HCT116 (cell line): ENCODE results near the gene CASR. TPM values are rescaled to one million over a fixed set of nuclear protein-coding genes. Genes with fewer than 3 reads are reported as not detected.

Experiments used
- ATAC-seq: fragments of 200-7000 bp; cut with Tn5 transposase; 2 replicates; pipeline ENCODE4 v1.9.1; 2020; ENCODE audit warnings: mild to moderate bottlenecking, moderate library complexity
- BruUV-seq: library from RNA; stranded (reverse); fragments of 400-500 nt; replicated peaks from 2 replicates; lab custom pipeline; 2021; lab: Mats Ljungman, UMichigan
- CTCF ChIA-PET: fragments of 300-600 bp; sonication (Branson Sonifier 250); formaldehyde crosslinking; loops from one replicate; lab custom pipeline; 2021; ENCODE audit warnings: antibody characterized with exemption; lab: Charles Lee
- POLR2A ChIA-PET: fragments of 300-600, 350-600 bp; sonication (Branson Sonifier 250); formaldehyde crosslinking; loops from one replicate; lab custom pipeline; 2021; ENCODE audit warnings: antibody characterized with exemption; lab: Charles Lee
- RAD21 ChIA-PET, 2 experiments: fragments of 300-600 bp; sonication (Branson Sonifier 250); formaldehyde crosslinking; loops; one replicate each; lab custom pipeline; 2023; ENCODE audit warnings: low total read pairs in 2 of 2; ENCODE audit not compliant: uncharacterized antibody in 2 of 2, unreplicated experiment in 2 of 2, low non-redundant PET in 1 of 2; lab: Charles Lee
- DNase-seq: peaks from one replicate; pipeline ENCODE4 v3.0.0-alpha.2; 2010; ENCODE audit warnings: low read depth, low spot score
- H2AFZ ChIP-seq: fragments of 200-600 bp; shearing (Covaris generic), sonication (generic); 2 replicates; pipeline ENCODE4 v1.6.1; 2017; ENCODE audit warnings: low read depth, mixed run types, mixed read lengths, antibody characterized with exemption, low read length; ENCODE audit not compliant: poor library complexity, severe bottlenecking
- H3K27ac ChIP-seq: 2 replicates; pipeline ENCODE4 v1.5.1; 2012; ENCODE audit warnings: low read depth, low read length
- H3K27me3 ChIP-seq: fragments of 200-600 bp; sonication (generic); 2 replicates; pipeline ENCODE4 v1.6.1; 2016; ENCODE audit warnings: mixed run types, low read length, mixed read lengths; ENCODE audit not compliant: insufficient read depth
- H3K36me3 ChIP-seq, 2 experiments: fragments of 200-500 bp in 1 of 2; fragments of 200-600 bp in 1 of 2; sonication (Bioruptor generic) in 1 of 2; sonication (generic) in 1 of 2; 2 replicates each; pipeline versions ENCODE4 v1.5.1 to v1.6.1; 2014 to 2016; ENCODE audit warnings: low read length in 2 of 2, inconsistent platforms in 1 of 2, mixed read lengths in 1 of 2, mixed run types in 1 of 2; ENCODE audit not compliant: insufficient read depth in 2 of 2, control insufficient read depth in 1 of 2
- H3K4me1 ChIP-seq, 2 experiments: fragments of 200-600 bp in 1 of 2; sonication (generic) in 1 of 2; 2 replicates each; pipeline versions ENCODE4 v1.5.1 to v1.6.1; 2012 to 2017; ENCODE audit warnings: low read length in 2 of 2, inconsistent platforms in 1 of 2, mild to moderate bottlenecking in 1 of 2, mixed read lengths in 1 of 2, mixed run types in 1 of 2, moderate library complexity in 1 of 2; ENCODE audit not compliant: insufficient read depth in 2 of 2, control insufficient read depth in 1 of 2
- H3K4me2 ChIP-seq: fragments of 200-600 bp; sonication (generic); 2 replicates; pipeline ENCODE4 v1.6.1; 2017; ENCODE audit warnings: mixed run types, low read length, mixed read lengths
- H3K4me3 ChIP-seq, 2 experiments: fragments of 200-600 bp in 1 of 2; sonication (generic) in 1 of 2; replicated peaks in 1 of 2; 2 replicates each; pipeline ENCODE4 v1.5.1; 2011 to 2016; ENCODE audit warnings: low read length in 2 of 2, control low read depth in 1 of 2, low read depth in 1 of 2, mild to moderate bottlenecking in 1 of 2, mixed read lengths in 1 of 2, mixed run types in 1 of 2
- H3K79me2 ChIP-seq: fragments of 200-600 bp; sonication (generic); 2 replicates; pipeline ENCODE4 v1.6.1; 2017; ENCODE audit warnings: mild to moderate bottlenecking, mixed run types, low read length, moderate library complexity, mixed read lengths; ENCODE audit not compliant: insufficient read depth
- H3K9ac ChIP-seq: fragments of 200-600 bp; sonication (generic); 2 replicates; pipeline ENCODE4 v1.6.1; 2016; ENCODE audit warnings: low read length, mixed read lengths
- H3K9me2 ChIP-seq: fragments of 200-600 bp; sonication (generic), shearing (Covaris generic); 2 replicates; pipeline ENCODE4 v1.6.1; 2017; ENCODE audit warnings: mixed run types, mild to moderate bottlenecking, moderate library complexity; ENCODE audit not compliant: insufficient read depth
- H3K9me3 ChIP-seq, 2 experiments: fragments of 200-500 bp in 1 of 2; fragments of 200-600 bp in 1 of 2; sonication (Bioruptor generic) in 1 of 2; sonication (generic) in 1 of 2; 2 replicates each; pipeline ENCODE4 v1.6.1; 2014 to 2017; ENCODE audit warnings: low read length in 2 of 2, mixed read lengths in 2 of 2, inconsistent platforms in 1 of 2, low read depth in 1 of 2, mild to moderate bottlenecking in 1 of 2, mixed run types in 1 of 2, moderate library complexity in 1 of 2; ENCODE audit not compliant: control insufficient read depth in 1 of 2, insufficient read depth in 1 of 2
- H4K20me1 ChIP-seq: fragments of 200-600 bp; sonication (generic), shearing (Covaris generic); 2 replicates; pipeline ENCODE4 v1.6.1; 2017; ENCODE audit warnings: mixed run types, mild to moderate bottlenecking, moderate library complexity; ENCODE audit not compliant: insufficient read depth
- CBX3 ChIP-seq: IDR thresholded peaks from 2 replicates; pipeline ENCODE4 v1.6.1; 2012; ENCODE audit warnings: low read depth
- CEBPB ChIP-seq: IDR thresholded peaks from 2 replicates; pipeline ENCODE4 v1.6.1; 2012; ENCODE audit warnings: low read depth
- EGR1 ChIP-seq: IDR thresholded peaks from 2 replicates; pipeline ENCODE4 v1.6.1; 2012; ENCODE audit warnings: low read depth
- ELF1 ChIP-seq: IDR thresholded peaks from 2 replicates; pipeline ENCODE4 v1.6.1; 2012; ENCODE audit warnings: low read depth, borderline replicate concordance
- JUND ChIP-seq: IDR thresholded peaks from 2 replicates; pipeline ENCODE4 v1.6.1; 2012
- POLR2A ChIP-seq: IDR thresholded peaks from 2 replicates; pipeline ENCODE4 v1.7.0; 2011; ENCODE audit warnings: borderline replicate concordance; ENCODE audit not compliant: insufficient read depth, insufficient read length; ENCODE audit errors: extremely low read depth
- POLR2AphosphoS5 ChIP-seq: IDR thresholded peaks from 2 replicates; pipeline ENCODE4 v1.6.1; 2011; ENCODE audit warnings: mild to moderate bottlenecking, low read depth, low read length, moderate library complexity
- RAD21 ChIP-seq: IDR thresholded peaks from 2 replicates; pipeline ENCODE4 v1.6.1; 2012; ENCODE audit warnings: low read depth, mild to moderate bottlenecking
- SP1 ChIP-seq: IDR thresholded peaks from 2 replicates; pipeline ENCODE4 v1.6.1; 2012; ENCODE audit warnings: low read depth
- SRF ChIP-seq: IDR thresholded peaks from 2 replicates; pipeline ENCODE4 v1.6.1; 2012; ENCODE audit warnings: low read depth
- TCF7L2 ChIP-seq: IDR thresholded peaks from 2 replicates; pipeline ENCODE4 v1.7.0; 2011; ENCODE audit warnings: borderline replicate concordance, inconsistent platforms; ENCODE audit not compliant: insufficient read depth, insufficient read length; ENCODE audit errors: extremely low read depth
- YY1 ChIP-seq: IDR thresholded peaks from 2 replicates; pipeline ENCODE4 v1.6.1; 2011; ENCODE audit warnings: low read length, low read depth, moderate library complexity, mild to moderate bottlenecking; ENCODE audit not compliant: insufficient replicate concordance; ENCODE audit errors: extremely low read depth
- ZFX ChIP-seq: fragments of 450-650 bp; IDR thresholded peaks from 2 replicates; pipeline ENCODE4 v1.6.1; 2017
- ZNF274 ChIP-seq: fragments of 200-500 bp; sonication (Bioruptor generic); IDR thresholded peaks from 2 replicates; pipeline ENCODE4 v1.6.1; 2014; ENCODE audit warnings: mild to moderate bottlenecking, low read depth, low read length, inconsistent platforms
- intact Hi-C: fragments of 100-400 bp; cut with micrococcal nuclease; formaldehyde crosslinking; loops from 2 replicates; pipeline ENCODE4 v1.10.0; 2022
- total RNA-seq: library from RNA; stranded (reverse); gene quantifications from one replicate; pipeline ENCODE4 v1.2.1, GENCODE V29; 2021; ENCODE audit not compliant: unreplicated experiment
- TF ChIP-seq, protein P1 (sequence below): IDR thresholded peaks from 2 replicates; pipeline ENCODE4 v1.6.1; 2012; ENCODE audit warnings: low read depth
- TF ChIP-seq, protein P2 (sequence below): IDR thresholded peaks from 2 replicates; pipeline ENCODE4 v1.6.1; 2012

CASR gene
- total RNA-seq, 1 experiment from 2014 or later, result not detected

DNA sequence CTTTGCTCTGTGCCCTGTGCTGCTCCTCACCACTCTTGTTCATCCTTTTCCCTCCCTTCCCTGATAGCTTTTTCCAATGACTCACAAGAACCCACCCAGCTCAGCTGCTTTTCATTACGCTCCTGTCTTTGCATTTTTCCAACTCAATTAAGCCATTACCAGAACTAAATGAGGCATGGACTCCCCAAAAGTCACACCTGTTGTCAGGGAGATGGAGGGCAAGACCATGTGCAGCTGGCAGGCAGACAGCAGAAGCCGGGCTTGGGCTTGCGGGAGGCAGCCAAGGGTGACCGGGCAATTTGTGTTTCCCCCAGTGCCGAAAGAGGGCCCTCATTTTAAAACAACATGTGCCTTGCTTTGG is 64.3 kb downstream of the CASR start (continued):
- TF ChIP-seq, protein P1, sequence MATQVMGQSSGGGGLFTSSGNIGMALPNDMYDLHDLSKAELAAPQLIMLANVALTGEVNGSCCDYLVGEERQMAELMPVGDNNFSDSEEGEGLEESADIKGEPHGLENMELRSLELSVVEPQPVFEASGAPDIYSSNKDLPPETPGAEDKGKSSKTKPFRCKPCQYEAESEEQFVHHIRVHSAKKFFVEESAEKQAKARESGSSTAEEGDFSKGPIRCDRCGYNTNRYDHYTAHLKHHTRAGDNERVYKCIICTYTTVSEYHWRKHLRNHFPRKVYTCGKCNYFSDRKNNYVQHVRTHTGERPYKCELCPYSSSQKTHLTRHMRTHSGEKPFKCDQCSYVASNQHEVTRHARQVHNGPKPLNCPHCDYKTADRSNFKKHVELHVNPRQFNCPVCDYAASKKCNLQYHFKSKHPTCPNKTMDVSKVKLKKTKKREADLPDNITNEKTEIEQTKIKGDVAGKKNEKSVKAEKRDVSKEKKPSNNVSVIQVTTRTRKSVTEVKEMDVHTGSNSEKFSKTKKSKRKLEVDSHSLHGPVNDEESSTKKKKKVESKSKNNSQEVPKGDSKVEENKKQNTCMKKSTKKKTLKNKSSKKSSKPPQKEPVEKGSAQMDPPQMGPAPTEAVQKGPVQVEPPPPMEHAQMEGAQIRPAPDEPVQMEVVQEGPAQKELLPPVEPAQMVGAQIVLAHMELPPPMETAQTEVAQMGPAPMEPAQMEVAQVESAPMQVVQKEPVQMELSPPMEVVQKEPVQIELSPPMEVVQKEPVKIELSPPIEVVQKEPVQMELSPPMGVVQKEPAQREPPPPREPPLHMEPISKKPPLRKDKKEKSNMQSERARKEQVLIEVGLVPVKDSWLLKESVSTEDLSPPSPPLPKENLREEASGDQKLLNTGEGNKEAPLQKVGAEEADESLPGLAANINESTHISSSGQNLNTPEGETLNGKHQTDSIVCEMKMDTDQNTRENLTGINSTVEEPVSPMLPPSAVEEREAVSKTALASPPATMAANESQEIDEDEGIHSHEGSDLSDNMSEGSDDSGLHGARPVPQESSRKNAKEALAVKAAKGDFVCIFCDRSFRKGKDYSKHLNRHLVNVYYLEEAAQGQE, result no peak

DNA sequence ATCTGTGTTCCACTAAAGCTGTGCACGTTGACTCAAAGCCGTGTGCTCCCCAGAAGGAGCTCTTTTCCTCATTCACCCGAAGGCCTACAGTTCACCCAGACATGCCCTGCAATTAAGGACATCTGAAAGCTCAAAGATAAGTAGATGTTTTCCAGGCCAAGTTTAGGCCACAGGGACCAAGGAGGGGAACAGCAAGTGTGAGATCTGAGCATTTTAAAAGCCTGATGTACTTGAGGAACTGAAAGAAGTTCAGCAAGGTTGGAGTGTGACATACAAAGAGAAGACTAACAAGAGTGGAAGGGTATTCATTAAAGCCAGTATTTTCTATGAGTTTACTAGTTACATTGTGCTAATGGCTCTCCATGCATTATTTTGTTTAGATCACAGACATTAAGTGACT is 68.0 kb downstream of the CASR start:
- intact Hi-C loops, result loop anchor here (10.0 kb wide), 1 partner anchor 377 kb away; no protein-coding TSS in a partner anchor
- no TSS peak for BruUV-seq

More for the DNA sequence above, 68.0 kb downstream of the CASR start:
- H3K9me2 ChIP-seq, result no peaks in the 10 kb centered on the region
- no peaks in the 10 kb centered on the region for H4K20me1 ChIP-seq
- TF ChIP-seq SRF, result no peak
- no peak for TF ChIP-seq ZNF274
- no peak for TF ChIP-seq TCF7L2
- no peak for TF ChIP-seq ELF1
- no peak for TF ChIP-seq ZFX
- no peak for TF ChIP-seq SP1
- TF ChIP-seq POLR2AphosphoS5, result no peak
- TF ChIP-seq POLR2A, result no peak
- TF ChIP-seq, protein P2, sequence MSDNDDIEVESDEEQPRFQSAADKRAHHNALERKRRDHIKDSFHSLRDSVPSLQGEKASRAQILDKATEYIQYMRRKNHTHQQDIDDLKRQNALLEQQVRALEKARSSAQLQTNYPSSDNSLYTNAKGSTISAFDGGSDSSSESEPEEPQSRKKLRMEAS, result no peak
- TF ChIP-seq CBX3, result no peak
- no peak for TF ChIP-seq YY1
- TF ChIP-seq JUND, result no peak
- TF ChIP-seq CEBPB, result no peak
- no peak for TF ChIP-seq EGR1
- no peak for TF ChIP-seq RAD21
- DNase-seq (no peak), ATAC-seq (no peak)
- no peak overlapping the region for H3K9ac ChIP-seq
- no peak overlapping the region for H2AFZ ChIP-seq
- H3K27ac ChIP-seq, result no peak overlapping the region
- no peaks in the 10 kb centered on the region for H3K79me2 ChIP-seq
- ChIA-PET CTCF (no interaction called here), RAD21 (no interaction called here), POLR2A (no interaction called here)
- H3K4me3 ChIP-seq, result no peak overlapping the region
- no peaks in the 10 kb centered on the region for H3K9me3 ChIP-seq
- H3K4me1 ChIP-seq, result no peaks in the 10 kb centered on the region
- H3K36me3 ChIP-seq, result no peaks in the 10 kb centered on the region
- H3K27me3 ChIP-seq, result 0 out of 2 replicates have a peak, but pooled peaks cover 4% of the 10 kb centered on the region
- H3K4me2 ChIP-seq, result no peak overlapping the region
